Tibial nerve (tissue), 3 donors: ENCODE measurements around the gene PABPC1L.

Source experiments
- CTCF ChIP-seq, 5 experiments: fragments of 200-600 bp in 3 of 5; fragments of 450-650 bp in 2 of 5; sonication (generic) in 3 of 5; IDR thresholded peaks; one replicate each; pipeline ENCODE4 v1.5.1; 2016 to 2019; ENCODE audit warnings: antibody characterized with exemption in 5 of 5, mild to moderate bottlenecking in 3 of 5, moderate library complexity in 2 of 5
- POLR2A ChIP-seq, 2 donors: fragments of 450-650 bp; IDR thresholded peaks; one replicate each; pipeline ENCODE4 v1.6.1; 2017; ENCODE audit warnings: antibody characterized with exemption in 2 of 2, mild to moderate bottlenecking in 2 of 2, moderate library complexity in 2 of 2

GRCh38 chr20:44921447-44921846, 11.6 kb downstream of the PABPC1L start:
- TF ChIP-seq CTCF (IDR thresholded peaks at IDR 0.05) (no peak), POLR2A (IDR thresholded peaks at IDR 0.05) (no peak)
